K562 (cell line): ENCODE results near the gene LRRC74B. TPM values are rescaled to one million over a fixed set of nuclear protein-coding genes. Genes with fewer than 3 reads are reported as not detected.
A peak's percentile ranks its signal among the peaks of the same experiment; 100 is the strongest.

Source experiments
- CBX1 ChIP-seq: sonication (generic); IDR thresholded peaks from 2 replicates; pipeline ENCODE4 v1.6.1; 2016; ENCODE audit warnings: antibody characterized with exemption, low read depth, mild to moderate bottlenecking
- EZH2 ChIP-seq: IDR thresholded peaks from 2 replicates; pipeline ENCODE4 v1.6.1; 2012; ENCODE audit warnings: low read depth, mild to moderate bottlenecking, inconsistent platforms, low read length, borderline replicate concordance
- GMEB1 ChIP-seq: fragments of 250-450 bp; sonication (Bioruptor Pico); IDR thresholded peaks from 2 replicates; pipeline ENCODE4 v1.4.0; 2020; ENCODE audit warnings: mild to moderate bottlenecking
- HDAC2 ChIP-seq: fragments of 450-650 bp; IDR thresholded peaks from 2 replicates; pipeline ENCODE4 v1.6.1; 2016; ENCODE audit warnings: mild to moderate bottlenecking
- MYNN ChIP-seq, 2 experiments: sonication (generic); formaldehyde crosslinking in 1 of 2; IDR thresholded peaks; 2 replicates each; pipeline versions ENCODE4 v1.5.0 to v1.6.1; 2016 to 2020; ENCODE audit warnings: antibody characterized with exemption in 1 of 2, missing genetic modification reagents in 1 of 2
- PHB ChIP-seq: fragments of 250-450 bp; sonication (Bioruptor Pico); IDR thresholded peaks from 2 replicates; pipeline ENCODE4 v1.5.0; 2021
- PTBP1 ChIP-seq: fragments of 200-400 bp; formaldehyde crosslinking; IDR thresholded peaks from 2 replicates; pipeline ENCODE4 v1.6.1; 2017; ENCODE audit warnings: low read depth, low read length
- RBM14 ChIP-seq: fragments of 200-400 bp; formaldehyde crosslinking; IDR thresholded peaks from 2 replicates; pipeline ENCODE4 v1.6.1; 2018; ENCODE audit warnings: low read depth, mild to moderate bottlenecking, low read length, moderate library complexity, borderline replicate concordance; ENCODE audit not compliant: insufficient read depth
- SNIP1 ChIP-seq: fragments of 450-650 bp; IDR thresholded peaks from 2 replicates; pipeline ENCODE4 v1.7.1; 2017; ENCODE audit warnings: low read depth, mild to moderate bottlenecking
- TAL1 ChIP-seq: fragments of 450-650 bp; IDR thresholded peaks from 2 replicates; pipeline ENCODE4 v1.6.1; 2016; ENCODE audit warnings: mild to moderate bottlenecking
- TSC22D4 ChIP-seq: fragments of 450-650 bp; IDR thresholded peaks from 2 replicates; pipeline ENCODE4 v1.6.1; 2016; ENCODE audit warnings: missing genetic modification characterization, missing biosample characterization, control low read depth
- XRCC3 ChIP-seq: fragments of 450-650 bp; IDR thresholded peaks from 2 replicates; pipeline ENCODE4 v1.6.1; 2017; ENCODE audit warnings: mild to moderate bottlenecking, moderate library complexity
- ZNF561 ChIP-seq: fragments of 450-650 bp; formaldehyde crosslinking; conservative IDR thresholded peaks from 2 replicates; pipeline ENCODE4 v1.4.0; 2020; ENCODE audit warnings: mild to moderate bottlenecking, moderate library complexity
- ZZZ3 ChIP-seq: fragments of 450-650 bp; IDR thresholded peaks from 2 replicates; pipeline ENCODE4 v1.6.1; 2016; ENCODE audit warnings: antibody characterized with exemption, mild to moderate bottlenecking, moderate library complexity
- polyA plus RNA-seq, 8 experiments: library from polyadenylated mRNA; depleted of rRNA in 4 of 8; stranded (reverse) in 5 of 8; unstranded in 3 of 8; fragments of >200 nt; fragmentation: Nextera tagmentation in 2 of 8; fragmentation: Illumina TruSeq in 1 of 8; extraction: Ambion mirVana in 2 of 8; extraction: Trizol in 1 of 8; gene quantifications; 2 replicates each; pipeline versions ENCODE4 v1.2.1 to v1.2.3, GENCODE V29; 2011 to 2014; ENCODE audit warnings: inconsistent platforms in 1 of 8, missing spikeins in 1 of 8
- total RNA-seq, 7 experiments: library from RNA; depleted of rRNA in 6 of 7; stranded (reverse); fragments of >200 nt in 6 of 7; fragmentation: Illumina TruSeq in 2 of 7; extraction: Trizol in 2 of 7; gene quantifications; 2 replicates each; pipeline versions ENCODE4 v1.2.1 to v1.2.3, GENCODE V29; 2011 to 2021; ENCODE audit warnings: low replicate concordance in 1 of 7
- TF ChIP-seq, protein P1 (sequence below): sonication (generic); formaldehyde crosslinking; IDR thresholded peaks from 2 replicates; pipeline ENCODE4 v1.8.0; 2022; ENCODE audit warnings: missing genetic modification reagents, mild to moderate bottlenecking, borderline replicate concordance
- TF ChIP-seq, protein P2 (sequence below): fragments of 250-450 bp; sonication (Bioruptor Pico); IDR thresholded peaks from 2 replicates; pipeline ENCODE4 v1.4.0; 2020; ENCODE audit warnings: borderline replicate concordance
- TF ChIP-seq, protein P3 (sequence below): sonication (generic); formaldehyde crosslinking; IDR thresholded peaks from 2 replicates; pipeline ENCODE4 v1.8.0; 2022; ENCODE audit warnings: missing genetic modification reagents, mild to moderate bottlenecking, borderline replicate concordance
- TF ChIP-seq, protein P4 (sequence below): sonication (generic); formaldehyde crosslinking; IDR thresholded peaks from 2 replicates; pipeline ENCODE4 v1.8.0; 2022; ENCODE audit warnings: mild to moderate bottlenecking, missing genetic modification reagents

Gene LRRC74B
- total and polyA plus RNA-seq, 9 of the 15 experiments (the other 6 are each of a cell fraction or from before 2014, with no cell fraction given) = not detected

- TF ChIP-seq GMEB1 (CRISPR knock-in tag) = peak; percentile 93
- TF ChIP-seq, protein P1, sequence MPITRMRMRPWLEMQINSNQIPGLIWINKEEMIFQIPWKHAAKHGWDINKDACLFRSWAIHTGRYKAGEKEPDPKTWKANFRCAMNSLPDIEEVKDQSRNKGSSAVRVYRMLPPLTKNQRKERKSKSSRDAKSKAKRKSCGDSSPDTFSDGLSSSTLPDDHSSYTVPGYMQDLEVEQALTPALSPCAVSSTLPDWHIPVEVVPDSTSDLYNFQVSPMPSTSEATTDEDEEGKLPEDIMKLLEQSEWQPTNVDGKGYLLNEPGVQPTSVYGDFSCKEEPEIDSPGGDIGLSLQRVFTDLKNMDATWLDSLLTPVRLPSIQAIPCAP = no peak
- no peak for TF ChIP-seq TSC22D4 (tag)
- TF ChIP-seq TAL1 = no peak
- no peak for TF ChIP-seq SNIP1
- 0 out of 2 replicates have a peak, but pooled peaks have one; percentile 26 for TF ChIP-seq RBM14
- no peak for TF ChIP-seq CBX1
- TF ChIP-seq, protein P2, sequence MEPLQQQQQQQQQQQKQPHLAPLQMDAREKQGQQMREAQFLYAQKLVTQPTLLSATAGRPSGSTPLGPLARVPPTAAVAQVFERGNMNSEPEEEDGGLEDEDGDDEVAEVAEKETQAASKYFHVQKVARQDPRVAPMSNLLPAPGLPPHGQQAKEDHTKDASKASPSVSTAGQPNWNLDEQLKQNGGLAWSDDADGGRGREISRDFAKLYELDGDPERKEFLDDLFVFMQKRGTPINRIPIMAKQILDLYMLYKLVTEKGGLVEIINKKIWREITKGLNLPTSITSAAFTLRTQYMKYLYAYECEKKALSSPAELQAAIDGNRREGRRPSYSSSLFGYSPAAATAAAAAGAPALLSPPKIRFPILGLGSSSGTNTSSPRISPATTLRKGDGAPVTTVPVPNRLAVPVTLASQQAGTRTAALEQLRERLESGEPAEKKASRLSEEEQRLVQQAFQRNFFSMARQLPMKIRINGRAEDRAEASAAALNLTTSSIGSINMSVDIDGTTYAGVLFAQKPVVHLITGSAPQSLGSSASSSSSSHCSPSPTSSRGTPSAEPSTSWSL = peak; percentile 98
- TF ChIP-seq PTBP1 = 0 out of 2 replicates have a peak, but pooled peaks have one; percentile 83
- TF ChIP-seq ZNF561 (CRISPR knock-in tag) = 0 out of 2 replicates have a peak, but pooled peaks have one; percentile 21
- TF ChIP-seq PHB (CRISPR knock-in tag) = no peak
- TF ChIP-seq, protein P3, sequence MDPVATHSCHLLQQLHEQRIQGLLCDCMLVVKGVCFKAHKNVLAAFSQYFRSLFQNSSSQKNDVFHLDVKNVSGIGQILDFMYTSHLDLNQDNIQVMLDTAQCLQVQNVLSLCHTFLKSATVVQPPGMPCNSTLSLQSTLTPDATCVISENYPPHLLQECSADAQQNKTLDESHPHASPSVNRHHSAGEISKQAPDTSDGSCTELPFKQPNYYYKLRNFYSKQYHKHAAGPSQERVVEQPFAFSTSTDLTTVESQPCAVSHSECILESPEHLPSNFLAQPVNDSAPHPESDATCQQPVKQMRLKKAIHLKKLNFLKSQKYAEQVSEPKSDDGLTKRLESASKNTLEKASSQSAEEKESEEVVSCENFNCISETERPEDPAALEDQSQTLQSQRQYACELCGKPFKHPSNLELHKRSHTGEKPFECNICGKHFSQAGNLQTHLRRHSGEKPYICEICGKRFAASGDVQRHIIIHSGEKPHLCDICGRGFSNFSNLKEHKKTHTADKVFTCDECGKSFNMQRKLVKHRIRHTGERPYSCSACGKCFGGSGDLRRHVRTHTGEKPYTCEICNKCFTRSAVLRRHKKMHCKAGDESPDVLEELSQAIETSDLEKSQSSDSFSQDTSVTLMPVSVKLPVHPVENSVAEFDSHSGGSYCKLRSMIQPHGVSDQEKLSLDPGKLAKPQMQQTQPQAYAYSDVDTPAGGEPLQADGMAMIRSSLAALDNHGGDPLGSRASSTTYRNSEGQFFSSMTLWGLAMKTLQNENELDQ (CRISPR knock-in tag) = no peak
- no peak for TF ChIP-seq MYNN (IDR thresholded peaks at IDR 0.05)
- TF ChIP-seq MYNN (CRISPR knock-in tag; IDR thresholded peaks at IDR 0.05) = no peak
- TF ChIP-seq, protein P4, sequence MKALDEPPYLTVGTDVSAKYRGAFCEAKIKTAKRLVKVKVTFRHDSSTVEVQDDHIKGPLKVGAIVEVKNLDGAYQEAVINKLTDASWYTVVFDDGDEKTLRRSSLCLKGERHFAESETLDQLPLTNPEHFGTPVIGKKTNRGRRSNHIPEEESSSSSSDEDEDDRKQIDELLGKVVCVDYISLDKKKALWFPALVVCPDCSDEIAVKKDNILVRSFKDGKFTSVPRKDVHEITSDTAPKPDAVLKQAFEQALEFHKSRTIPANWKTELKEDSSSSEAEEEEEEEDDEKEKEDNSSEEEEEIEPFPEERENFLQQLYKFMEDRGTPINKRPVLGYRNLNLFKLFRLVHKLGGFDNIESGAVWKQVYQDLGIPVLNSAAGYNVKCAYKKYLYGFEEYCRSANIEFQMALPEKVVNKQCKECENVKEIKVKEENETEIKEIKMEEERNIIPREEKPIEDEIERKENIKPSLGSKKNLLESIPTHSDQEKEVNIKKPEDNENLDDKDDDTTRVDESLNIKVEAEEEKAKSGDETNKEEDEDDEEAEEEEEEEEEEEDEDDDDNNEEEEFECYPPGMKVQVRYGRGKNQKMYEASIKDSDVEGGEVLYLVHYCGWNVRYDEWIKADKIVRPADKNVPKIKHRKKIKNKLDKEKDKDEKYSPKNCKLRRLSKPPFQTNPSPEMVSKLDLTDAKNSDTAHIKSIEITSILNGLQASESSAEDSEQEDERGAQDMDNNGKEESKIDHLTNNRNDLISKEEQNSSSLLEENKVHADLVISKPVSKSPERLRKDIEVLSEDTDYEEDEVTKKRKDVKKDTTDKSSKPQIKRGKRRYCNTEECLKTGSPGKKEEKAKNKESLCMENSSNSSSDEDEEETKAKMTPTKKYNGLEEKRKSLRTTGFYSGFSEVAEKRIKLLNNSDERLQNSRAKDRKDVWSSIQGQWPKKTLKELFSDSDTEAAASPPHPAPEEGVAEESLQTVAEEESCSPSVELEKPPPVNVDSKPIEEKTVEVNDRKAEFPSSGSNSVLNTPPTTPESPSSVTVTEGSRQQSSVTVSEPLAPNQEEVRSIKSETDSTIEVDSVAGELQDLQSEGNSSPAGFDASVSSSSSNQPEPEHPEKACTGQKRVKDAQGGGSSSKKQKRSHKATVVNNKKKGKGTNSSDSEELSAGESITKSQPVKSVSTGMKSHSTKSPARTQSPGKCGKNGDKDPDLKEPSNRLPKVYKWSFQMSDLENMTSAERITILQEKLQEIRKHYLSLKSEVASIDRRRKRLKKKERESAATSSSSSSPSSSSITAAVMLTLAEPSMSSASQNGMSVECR (CRISPR knock-in tag) = no peak
- no peak for TF ChIP-seq EZH2
- no peak for TF ChIP-seq ZZZ3
- TF ChIP-seq HDAC2 = no peak
- no peak for TF ChIP-seq XRCC3
Observed at GRCh38 chr22:21014202-21014725, 31.5 kb upstream of the LRRC74B start (continued).
